ENCODE measurements around the gene ADGRB3.

DNA sequence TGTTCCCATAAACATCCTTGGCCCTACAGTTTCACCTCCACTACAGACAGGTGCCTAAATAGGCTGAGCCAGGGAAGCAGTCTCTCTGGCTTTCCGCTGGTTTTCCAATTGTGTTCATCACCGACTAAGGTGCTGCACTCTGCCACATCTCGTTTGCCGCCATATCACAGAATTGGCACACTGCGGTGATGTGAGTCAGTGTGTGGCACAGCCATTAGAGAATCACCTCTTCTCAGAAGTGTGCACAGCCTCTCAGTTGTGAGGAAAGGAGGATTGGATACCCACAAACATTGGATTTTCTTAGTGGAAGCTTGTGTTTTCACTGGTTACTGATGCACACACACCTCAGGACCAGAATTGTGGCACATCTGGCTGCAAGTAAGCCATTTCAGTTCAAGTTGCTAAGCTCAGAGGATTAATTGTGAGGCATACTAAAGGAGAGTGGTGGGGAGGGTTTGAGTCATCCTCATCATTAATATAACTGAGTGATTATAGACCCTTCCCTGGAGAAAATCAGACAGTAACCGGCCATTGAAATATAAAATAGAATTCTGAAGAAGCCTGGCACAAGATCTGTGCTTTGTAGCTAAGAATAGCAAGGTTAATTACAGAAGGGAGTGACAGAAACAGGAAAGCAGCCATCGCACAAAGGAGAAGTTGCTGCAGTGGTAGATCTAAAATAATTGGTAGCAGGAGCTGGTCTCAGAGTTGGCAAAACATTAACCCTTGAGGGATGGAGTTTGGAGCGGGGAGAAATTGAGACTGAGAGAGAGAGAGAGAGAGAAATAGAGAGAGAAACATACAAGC is 654.8 kb downstream of the ADGRB3 start:
- TF ChIP-seq, protein P1, sequence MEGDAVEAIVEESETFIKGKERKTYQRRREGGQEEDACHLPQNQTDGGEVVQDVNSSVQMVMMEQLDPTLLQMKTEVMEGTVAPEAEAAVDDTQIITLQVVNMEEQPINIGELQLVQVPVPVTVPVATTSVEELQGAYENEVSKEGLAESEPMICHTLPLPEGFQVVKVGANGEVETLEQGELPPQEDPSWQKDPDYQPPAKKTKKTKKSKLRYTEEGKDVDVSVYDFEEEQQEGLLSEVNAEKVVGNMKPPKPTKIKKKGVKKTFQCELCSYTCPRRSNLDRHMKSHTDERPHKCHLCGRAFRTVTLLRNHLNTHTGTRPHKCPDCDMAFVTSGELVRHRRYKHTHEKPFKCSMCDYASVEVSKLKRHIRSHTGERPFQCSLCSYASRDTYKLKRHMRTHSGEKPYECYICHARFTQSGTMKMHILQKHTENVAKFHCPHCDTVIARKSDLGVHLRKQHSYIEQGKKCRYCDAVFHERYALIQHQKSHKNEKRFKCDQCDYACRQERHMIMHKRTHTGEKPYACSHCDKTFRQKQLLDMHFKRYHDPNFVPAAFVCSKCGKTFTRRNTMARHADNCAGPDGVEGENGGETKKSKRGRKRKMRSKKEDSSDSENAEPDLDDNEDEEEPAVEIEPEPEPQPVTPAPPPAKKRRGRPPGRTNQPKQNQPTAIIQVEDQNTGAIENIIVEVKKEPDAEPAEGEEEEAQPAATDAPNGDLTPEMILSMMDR (IDR thresholded peaks at IDR 0.05), result no peak
- no peak for TF ChIP-seq POLR2A (IDR thresholded peaks at IDR 0.05)

Data from breast epithelium (tissue), 3 donors.